Measurements from ENCODE around the gene ANXA4. TPM values are rescaled to one million over a fixed set of nuclear protein-coding genes. Genes with fewer than 3 reads are reported as not detected.
A peak's percentile ranks its signal among the peaks of the same experiment; 100 is the strongest.

ANXA4 gene
- total and polyA plus RNA-seq, 2 experiments from 2014 or later: 6.7 to 11.5 TPM

GRCh38 chr2:69829256-69830044, 87.5 kb downstream of the ANXA4 start, which contains the start of gene GMCL1:
Gene GMCL1, plus strand, starts transcription at chr2:69829660. Its CDS starts 233 bp downstream, at chr2:69829893.
- H3K4me2 ChIP-seq: peak within 1 kb of the TSS; percentile 97
- H3K27me3 ChIP-seq (ENCODE audit: insufficient read depth): no peaks in the 10 kb centered on the region
- Mint-ChIP-seq H3K4me1 (peaks cover 18% of the 10 kb centered on the region), H3K27me3 (ENCODE audit: insufficient read depth, low read depth, poor library complexity) (peaks cover 9% of the 10 kb centered on the region), H3K36me3 (ENCODE audit: low read depth) (peaks cover 3% of the 10 kb centered on the region; the same call in 2 of the 3 replicates), H3K4me3 (peak within 1 kb of the TSS; percentile 82), H3K27ac (peak within 1 kb of the TSS; percentile 98), H3K9me3 (no peaks in the 10 kb centered on the region)
- TF ChIP-seq REST (IDR thresholded peaks at IDR 0.05; ENCODE audit: unreplicated experiment) (peak; percentile 6), EZH2 (IDR thresholded peaks at IDR 0.05; ENCODE audit: low read depth, unreplicated experiment) (no peak), EZH2phosphoT487 (IDR thresholded peaks at IDR 0.05; ENCODE audit: unreplicated experiment) (no peak), ETS1 (IDR thresholded peaks at IDR 0.05) (no peak), POLR2AphosphoS5 (IDR thresholded peaks at IDR 0.05; ENCODE audit: low read depth) (peak; percentile 98), STAT1 (IDR thresholded peaks at IDR 0.05; ENCODE audit: unreplicated experiment) (no peak), NANOG (IDR thresholded peaks at IDR 0.05; ENCODE audit: borderline replicate concordance) (no peak), ZNF462 (CRISPR knock-in tag; IDR thresholded peaks at IDR 0.05) (no peak), CREB1 (CRISPR knock-in tag; IDR thresholded peaks at IDR 0.05; ENCODE audit: low read depth) (peak; percentile 91)
- H2AFZ ChIP-seq: peak within 1 kb of the TSS; percentile 85
- no peaks in the 10 kb centered on the region; the same call in 1 of the 2 replicates for H3F3A ChIP-seq (replicated peaks; ENCODE audit: low read depth)
- peak within 1 kb of the TSS; percentile 98 for H3K27ac ChIP-seq (ENCODE audit: low read depth)
- H3K4me3 ChIP-seq: peak within 1 kb of the TSS; percentile 66
- DNase-seq (ENCODE audit: low spot score) (peak; percentile 98), ATAC-seq (peak; percentile 88)
- H3K36me3 ChIP-seq (ENCODE audit: insufficient read depth): peaks cover 10% of the 10 kb centered on the region; the same call in 1 of the 2 replicates
- no peaks in the 10 kb centered on the region for H3K9me2 ChIP-seq (ENCODE audit: insufficient read depth)
- H3K4me1 ChIP-seq (ENCODE audit: insufficient read depth): peaks cover 17% of the 10 kb centered on the region
- peaks cover 43% of the 10 kb centered on the region for H3K79me2 ChIP-seq (replicated peaks; ENCODE audit: insufficient read depth)
- peaks cover 20% of the 10 kb centered on the region for H4K20me1 ChIP-seq (replicated peaks; ENCODE audit: insufficient read depth)
